ENCODE results near the gene OR51B4. TPM values are rescaled to one million over a fixed set of nuclear protein-coding genes. Genes with fewer than 3 reads are reported as not detected.
"Not testable (repeated sequence)": the region's sequence is repeated elsewhere in the genome, so short reads cannot be mapped to it uniquely, and the experiment has no call there.

The OR51B4 gene
- total RNA-seq, 4 donors from 2014 or later, result not detected

- H3K4me1 ChIP-seq, result no peaks in the 10 kb centered on the region
- 56 to 66% methylated on average over 2 to 3 of the region's 3 CpGs for WGBS, 2 donors (ENCODE audit: low coverage in 1 of 2)
- no peak overlapping the region for H3K27ac ChIP-seq
- no peak overlapping the region for H3K4me3 ChIP-seq
- no peaks in the 10 kb centered on the region for H3K27me3 ChIP-seq
- no peaks in the 10 kb centered on the region for H3K9me3 ChIP-seq
- no peak for DNase-seq
- intact Hi-C loops (cut with DNase I; ENCODE audit: low total_unique reads), result no loop called here
- in situ Hi-C loops (cut with MboI; ENCODE audit: low pct_ligation_motif_present in 1 of 4, low pct_unique_long_range_greater_than_20kb in 1 of 4, low sequenced_read_pairs in 3 of 4), result no loop called here
- no peaks in the 10 kb centered on the region for H3K36me3 ChIP-seq
- TF ChIP-seq EP300 (IDR thresholded peaks at IDR 0.05; ENCODE audit: low read depth) (no peak), POLR2AphosphoS5 (IDR thresholded peaks at IDR 0.05) (no peak), POLR2A (IDR thresholded peaks at IDR 0.05) (no peak)
- TF ChIP-seq, protein P1, sequence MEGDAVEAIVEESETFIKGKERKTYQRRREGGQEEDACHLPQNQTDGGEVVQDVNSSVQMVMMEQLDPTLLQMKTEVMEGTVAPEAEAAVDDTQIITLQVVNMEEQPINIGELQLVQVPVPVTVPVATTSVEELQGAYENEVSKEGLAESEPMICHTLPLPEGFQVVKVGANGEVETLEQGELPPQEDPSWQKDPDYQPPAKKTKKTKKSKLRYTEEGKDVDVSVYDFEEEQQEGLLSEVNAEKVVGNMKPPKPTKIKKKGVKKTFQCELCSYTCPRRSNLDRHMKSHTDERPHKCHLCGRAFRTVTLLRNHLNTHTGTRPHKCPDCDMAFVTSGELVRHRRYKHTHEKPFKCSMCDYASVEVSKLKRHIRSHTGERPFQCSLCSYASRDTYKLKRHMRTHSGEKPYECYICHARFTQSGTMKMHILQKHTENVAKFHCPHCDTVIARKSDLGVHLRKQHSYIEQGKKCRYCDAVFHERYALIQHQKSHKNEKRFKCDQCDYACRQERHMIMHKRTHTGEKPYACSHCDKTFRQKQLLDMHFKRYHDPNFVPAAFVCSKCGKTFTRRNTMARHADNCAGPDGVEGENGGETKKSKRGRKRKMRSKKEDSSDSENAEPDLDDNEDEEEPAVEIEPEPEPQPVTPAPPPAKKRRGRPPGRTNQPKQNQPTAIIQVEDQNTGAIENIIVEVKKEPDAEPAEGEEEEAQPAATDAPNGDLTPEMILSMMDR (IDR thresholded peaks at IDR 0.05), result no peak
These were observed 44.1 kb upstream of the OR51B4 start for GRCh38 chr11:5345831-5346230.

- H3K27me3 ChIP-seq, result no peaks in the 10 kb centered on the region
- intact Hi-C loops (cut with DNase I; ENCODE audit: low total_unique reads) (no loop called here), in situ Hi-C loops (cut with MboI; ENCODE audit: low pct_ligation_motif_present in 1 of 4, low pct_unique_long_range_greater_than_20kb in 1 of 4, low sequenced_read_pairs in 3 of 4) (no loop called here)
- H3K36me3 ChIP-seq, result no peaks in the 10 kb centered on the region
- H3K4me1 ChIP-seq, result no peaks in the 10 kb centered on the region
- WGBS, 2 donors (ENCODE audit: low coverage in 1 of 2), result 67 to 76% methylated on average over 6 of the region's 6 CpGs
- H3K27ac ChIP-seq, result no peak within 1 kb of the TSS
- H3K9me3 ChIP-seq, result no peaks in the 10 kb centered on the region
- TF ChIP-seq EP300 (IDR thresholded peaks at IDR 0.05; ENCODE audit: low read depth) (no peak), POLR2A (IDR thresholded peaks at IDR 0.05) (no peak), POLR2AphosphoS5 (IDR thresholded peaks at IDR 0.05) (no peak)
- TF ChIP-seq, protein P1 (IDR thresholded peaks at IDR 0.05), result no peak
- no peak within 1 kb of the TSS for H3K4me3 ChIP-seq
- no peak for DNase-seq
These were observed 42.0 kb upstream of the OR51B4 start, which contains the start of gene OR51B5 for GRCh38 chr11:5343474-5344335. Gene OR51B5 (minus strand): TSS chr11:5343524. CDS start chr11:5343524, 0 bp downstream.

DNA sequence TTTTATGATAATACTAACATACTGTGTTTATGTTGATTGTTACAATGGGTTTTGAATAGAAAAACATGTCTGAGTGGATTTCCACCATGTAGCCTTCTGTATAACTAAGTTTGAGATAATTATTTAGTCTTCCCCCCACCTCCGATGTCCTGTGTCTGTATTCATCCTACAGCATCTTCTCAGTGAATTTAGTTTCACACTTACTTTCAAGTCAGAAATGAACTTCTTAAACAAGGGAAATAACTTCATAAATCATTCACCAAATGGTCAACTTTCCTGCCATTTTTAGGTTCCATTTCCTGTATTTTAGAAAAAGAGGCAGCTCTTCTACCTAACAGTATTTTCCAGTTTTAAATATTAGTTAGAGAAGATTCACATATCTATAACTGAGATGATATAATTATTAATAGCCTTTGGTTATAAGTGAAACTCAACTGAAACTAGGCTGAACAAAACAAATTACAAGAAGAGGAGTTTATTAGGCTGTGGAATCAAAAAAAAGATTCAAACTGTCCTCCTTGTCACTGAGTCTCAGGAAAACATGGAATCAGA, 38.1 kb upstream of the OR51B4 start:
- Histone ChIP-seq H3K27ac (no peak overlapping the region), H3K9me3 (no peaks in the 10 kb centered on the region), H3K4me3 (no peak overlapping the region), H3K4me1 (no peaks in the 10 kb centered on the region), H3K27me3 (no peaks in the 10 kb centered on the region), H3K36me3 (no peaks in the 10 kb centered on the region)
- intact Hi-C loops (cut with DNase I; ENCODE audit: low total_unique reads) (no loop called here), in situ Hi-C loops (cut with MboI; ENCODE audit: low pct_ligation_motif_present in 1 of 4, low pct_unique_long_range_greater_than_20kb in 1 of 4, low sequenced_read_pairs in 3 of 4) (no loop called here)
- no peak for DNase-seq
- TF ChIP-seq POLR2AphosphoS5 (IDR thresholded peaks at IDR 0.05) (no peak), EP300 (IDR thresholded peaks at IDR 0.05; ENCODE audit: low read depth) (no peak), POLR2A (IDR thresholded peaks at IDR 0.05) (no peak)
- TF ChIP-seq, protein P1 (IDR thresholded peaks at IDR 0.05), result no peak
- 80 to 94% methylated on average over 1 of the region's 1 CpG for WGBS, 2 donors (ENCODE audit: low coverage in 1 of 2)

- H3K27me3 ChIP-seq; H3K36me3 ChIP-seq; intact Hi-C loops (cut with DNase I; ENCODE audit: low total_unique reads); H3K9me3 ChIP-seq; H3K27ac ChIP-seq; H3K4me1 ChIP-seq; H3K4me3 ChIP-seq; DNase-seq; in situ Hi-C loops (cut with MboI; ENCODE audit: low pct_ligation_motif_present in 1 of 4, low pct_unique_long_range_greater_than_20kb in 1 of 4, low sequenced_read_pairs in 3 of 4): not testable (repeated sequence)
- 64 to 72% methylated on average over 1 of the region's 1 CpG for WGBS, 2 donors (ENCODE audit: low coverage in 1 of 2)
These were observed 35.5 kb upstream of the OR51B4 start for GRCh38 chr11:5337253-5337652.

Data from transverse colon (tissue), 4 donors.